K562 (cell line): ENCODE data around the gene TMEM107. TPM values are rescaled to one million over a fixed set of nuclear protein-coding genes. Genes with fewer than 3 reads are reported as not detected.
A peak's percentile ranks its signal among the peaks of the same experiment; 100 is the strongest.

Source experiments
- ARHGAP35 ChIP-seq: fragments of 450-650 bp; IDR thresholded peaks from 2 replicates; pipeline ENCODE4 v1.6.1; 2018; ENCODE audit not compliant: partially characterized antibody
- BRD4 ChIP-seq: fragments of 200-600 bp; sonication (generic); IDR thresholded peaks from 2 replicates; pipeline ENCODE4 v1.6.1; 2017; ENCODE audit warnings: inconsistent platforms
- CREM ChIP-seq: IDR thresholded peaks from 2 replicates; pipeline ENCODE4 v1.6.1; 2014; ENCODE audit warnings: antibody characterized with exemption, low read depth
- E2F3 ChIP-seq: fragments of 250-450 bp; sonication (Bioruptor Pico); IDR thresholded peaks from 2 replicates; pipeline ENCODE4 v1.4.0; 2020; ENCODE audit warnings: mild to moderate bottlenecking
- ETV1 ChIP-seq: fragments of 450-650 bp; conservative IDR thresholded peaks from 2 replicates; pipeline ENCODE4 v1.6.1; 2016; ENCODE audit warnings: missing genetic modification characterization, control low read depth, low read depth, missing compliant biosample characterization
- ETV6 ChIP-seq, 3 experiments: fragments of 150-350 bp in 1 of 3; sonication (generic) in 1 of 3; formaldehyde crosslinking in 1 of 3; IDR thresholded peaks; 2 replicates each; pipeline versions ENCODE4 v1.6.1 to v1.8.0; 2014 to 2022; ENCODE audit warnings: borderline replicate concordance in 2 of 3, low read depth in 2 of 3, antibody characterized with exemption in 1 of 3, low read length in 1 of 3, mild to moderate bottlenecking in 1 of 3, missing genetic modification reagents in 1 of 3
- GATA2 ChIP-seq: sonication (generic); formaldehyde crosslinking; IDR thresholded peaks from 2 replicates; pipeline ENCODE4 v1.4.0; 2020; ENCODE audit warnings: mild to moderate bottlenecking, missing genetic modification reagents
- HDGF ChIP-seq: fragments of 450-650 bp; IDR thresholded peaks from 2 replicates; pipeline ENCODE4 v1.6.1; 2016
- KDM1A ChIP-seq, 2 experiments: fragments of 450-650 bp; IDR thresholded peaks; 2 replicates each; pipeline ENCODE4 v1.6.1; 2016; ENCODE audit warnings: mild to moderate bottlenecking in 2 of 2
- NFIX ChIP-seq: fragments of 250-450 bp; sonication (Bioruptor Pico); IDR thresholded peaks from 2 replicates; pipeline ENCODE4 v1.4.0; 2020; ENCODE audit warnings: low read depth, mild to moderate bottlenecking, moderate library complexity
- NFRKB ChIP-seq: fragments of 450-650 bp; IDR thresholded peaks from 2 replicates; pipeline ENCODE4 v1.6.1; 2016; ENCODE audit warnings: low read depth
- NR4A1 ChIP-seq, 2 experiments: fragments of 250-450 bp in 1 of 2; fragments of 450-650 bp in 1 of 2; sonication (Bioruptor Pico) in 1 of 2; IDR thresholded peaks; 2 replicates each; pipeline versions ENCODE4 v1.4.0 to v1.6.1; 2016 to 2020; ENCODE audit warnings: mild to moderate bottlenecking in 2 of 2, missing compliant biosample characterization in 1 of 2, missing genetic modification characterization in 1 of 2, moderate library complexity in 1 of 2
- RBM39 ChIP-seq: fragments of 200-400 bp; formaldehyde crosslinking; optimal IDR thresholded peaks from 2 replicates; pipeline ENCODE3; 2018; ENCODE audit warnings: low read depth, low read length
- RUNX1 ChIP-seq: sonication (generic); IDR thresholded peaks from 2 replicates; pipeline ENCODE4 v1.6.1; 2016; ENCODE audit warnings: antibody characterized with exemption, low read depth
- SREBF1 ChIP-seq: fragments of 150-350 bp; IDR thresholded peaks from 2 replicates; pipeline ENCODE4 v1.6.1; 2014; ENCODE audit warnings: antibody characterized with exemption, low read depth, low read length, borderline replicate concordance
- ZNF143 ChIP-seq: sonication (generic); formaldehyde crosslinking; IDR thresholded peaks from 2 replicates; pipeline ENCODE4 v1.9.0; 2022; ENCODE audit warnings: mild to moderate bottlenecking, missing genetic modification reagents
- ZNF165 ChIP-seq: fragments of 250-450 bp; sonication (Bioruptor Pico); IDR thresholded peaks from 2 replicates; pipeline ENCODE4 v1.4.0; 2020; ENCODE audit warnings: borderline replicate concordance
- ZNF224 ChIP-seq: sonication (generic); formaldehyde crosslinking; IDR thresholded peaks from 2 replicates; pipeline ENCODE4 v1.8.0; 2022; ENCODE audit warnings: mild to moderate bottlenecking, missing genetic modification reagents
- ZNF274 ChIP-seq: IDR thresholded peaks from 2 replicates; pipeline ENCODE4 v1.6.1; 2011; ENCODE audit warnings: low read depth, mild to moderate bottlenecking, low read length, moderate library complexity, borderline replicate concordance
- ZNF324 ChIP-seq: fragments of 250-450 bp; sonication (Bioruptor Pico); IDR thresholded peaks from 2 replicates; pipeline ENCODE4 v1.4.0; 2020; ENCODE audit warnings: mild to moderate bottlenecking
- ZNF431 ChIP-seq: sonication (generic); formaldehyde crosslinking; IDR thresholded peaks from 2 replicates; pipeline ENCODE4 v1.8.0; 2022; ENCODE audit warnings: mild to moderate bottlenecking, missing genetic modification reagents
- polyA plus RNA-seq, 8 experiments: library from polyadenylated mRNA; depleted of rRNA in 4 of 8; stranded (reverse) in 5 of 8; unstranded in 3 of 8; fragments of >200 nt; fragmentation: Nextera tagmentation in 2 of 8; fragmentation: Illumina TruSeq in 1 of 8; extraction: Ambion mirVana in 2 of 8; extraction: Trizol in 1 of 8; gene quantifications; 2 replicates each; pipeline versions ENCODE4 v1.2.1 to v1.2.3, GENCODE V29; 2011 to 2014; ENCODE audit warnings: inconsistent platforms in 1 of 8, missing spikeins in 1 of 8
- total RNA-seq, 7 experiments: library from RNA; depleted of rRNA in 6 of 7; stranded (reverse); fragments of >200 nt in 6 of 7; fragmentation: Illumina TruSeq in 2 of 7; extraction: Trizol in 2 of 7; gene quantifications; 2 replicates each; pipeline versions ENCODE4 v1.2.1 to v1.2.3, GENCODE V29; 2011 to 2021; ENCODE audit warnings: low replicate concordance in 1 of 7
- TF ChIP-seq, protein P1 (sequence below): fragments of 450-650 bp; IDR thresholded peaks from 2 replicates; pipeline ENCODE4 v1.6.1; 2016; ENCODE audit warnings: low read depth

The TMEM107 gene
- total and polyA plus RNA-seq, 9 of the 15 experiments (the other 6 are each of a cell fraction or from before 2014, with no cell fraction given) = 7.1 to 26.2 (median 16.9) TPM

DNA sequence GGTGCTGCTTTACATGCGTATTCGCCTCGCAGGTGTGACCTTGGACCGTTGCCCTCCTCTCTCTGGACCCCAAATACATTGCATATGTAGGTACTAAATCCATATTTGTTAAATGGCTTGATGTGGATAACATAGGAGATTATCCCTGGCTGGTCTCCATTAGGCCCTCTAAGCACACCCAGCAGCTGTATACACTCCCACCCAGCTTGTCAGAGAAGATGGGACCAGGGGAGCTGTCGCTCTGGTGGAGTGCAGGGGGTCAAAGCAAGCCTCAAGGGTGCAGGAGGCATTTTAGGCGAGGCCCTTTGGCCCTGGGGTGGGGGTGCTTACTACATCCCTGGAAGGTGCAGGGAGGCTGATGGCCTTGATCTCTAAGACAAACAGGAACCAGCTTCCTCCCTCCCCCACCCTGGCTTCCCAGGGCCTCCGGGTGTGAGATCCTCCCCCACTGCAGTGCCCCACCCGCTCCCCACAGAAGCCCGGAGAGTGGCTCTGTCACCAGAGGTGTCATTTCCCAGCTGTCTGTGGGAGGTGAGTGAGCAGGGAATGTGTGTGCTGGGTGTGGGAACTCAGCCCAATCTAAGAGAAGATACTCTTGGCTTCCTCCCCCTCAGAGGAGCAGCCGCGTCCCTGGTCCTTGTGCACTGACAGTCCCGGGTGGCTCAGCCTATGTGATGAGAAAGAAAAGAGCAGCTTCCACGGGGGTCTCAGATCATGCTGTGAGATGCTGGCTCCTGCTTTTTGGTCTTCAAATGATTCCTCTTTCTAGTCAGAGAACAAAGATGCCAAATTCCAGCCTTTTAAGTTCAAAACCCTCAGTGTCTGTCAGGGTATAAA lies 12.0 kb downstream of the TMEM107 start (continued):
- TF ChIP-seq ETV6 (IDR thresholded peaks at IDR 0.05; ENCODE audit: borderline replicate concordance in 1 of 2, low read depth in 2 of 2, low read length in 1 of 2) (no peak), ETV6 (CRISPR knock-in tag; IDR thresholded peaks at IDR 0.05; ENCODE audit: borderline replicate concordance) (no peak), RUNX1 (no peak), ZNF431 (CRISPR knock-in tag) (no peak), SREBF1 (no peak), KDM1A (IDR thresholded peaks at IDR 0.05) (peak in 1 of 2 experiments; percentile 27; a peak in 1 of 4 replicates), ZNF165 (CRISPR knock-in tag) (no peak), BRD4 (no peak), ETV1 (tag) (peak; percentile 82), ZNF324 (CRISPR knock-in tag) (no peak), ARHGAP35 (no peak), HDGF (no peak), ZNF143 (CRISPR knock-in tag) (no peak), CREM (peak; percentile 50), RBM39 (no peak), E2F3 (CRISPR knock-in tag) (no peak), ZNF274 (no peak), GATA2 (no peak), NFIX (CRISPR knock-in tag) (no peak), NR4A1 (CRISPR knock-in tag; IDR thresholded peaks at IDR 0.05) (no peak), NR4A1 (tag; IDR thresholded peaks at IDR 0.05) (0 out of 2 replicates have a peak, but pooled peaks have one; percentile 30), NFRKB (no peak), ZNF224 (CRISPR knock-in tag) (no peak)
- TF ChIP-seq, protein P1, sequence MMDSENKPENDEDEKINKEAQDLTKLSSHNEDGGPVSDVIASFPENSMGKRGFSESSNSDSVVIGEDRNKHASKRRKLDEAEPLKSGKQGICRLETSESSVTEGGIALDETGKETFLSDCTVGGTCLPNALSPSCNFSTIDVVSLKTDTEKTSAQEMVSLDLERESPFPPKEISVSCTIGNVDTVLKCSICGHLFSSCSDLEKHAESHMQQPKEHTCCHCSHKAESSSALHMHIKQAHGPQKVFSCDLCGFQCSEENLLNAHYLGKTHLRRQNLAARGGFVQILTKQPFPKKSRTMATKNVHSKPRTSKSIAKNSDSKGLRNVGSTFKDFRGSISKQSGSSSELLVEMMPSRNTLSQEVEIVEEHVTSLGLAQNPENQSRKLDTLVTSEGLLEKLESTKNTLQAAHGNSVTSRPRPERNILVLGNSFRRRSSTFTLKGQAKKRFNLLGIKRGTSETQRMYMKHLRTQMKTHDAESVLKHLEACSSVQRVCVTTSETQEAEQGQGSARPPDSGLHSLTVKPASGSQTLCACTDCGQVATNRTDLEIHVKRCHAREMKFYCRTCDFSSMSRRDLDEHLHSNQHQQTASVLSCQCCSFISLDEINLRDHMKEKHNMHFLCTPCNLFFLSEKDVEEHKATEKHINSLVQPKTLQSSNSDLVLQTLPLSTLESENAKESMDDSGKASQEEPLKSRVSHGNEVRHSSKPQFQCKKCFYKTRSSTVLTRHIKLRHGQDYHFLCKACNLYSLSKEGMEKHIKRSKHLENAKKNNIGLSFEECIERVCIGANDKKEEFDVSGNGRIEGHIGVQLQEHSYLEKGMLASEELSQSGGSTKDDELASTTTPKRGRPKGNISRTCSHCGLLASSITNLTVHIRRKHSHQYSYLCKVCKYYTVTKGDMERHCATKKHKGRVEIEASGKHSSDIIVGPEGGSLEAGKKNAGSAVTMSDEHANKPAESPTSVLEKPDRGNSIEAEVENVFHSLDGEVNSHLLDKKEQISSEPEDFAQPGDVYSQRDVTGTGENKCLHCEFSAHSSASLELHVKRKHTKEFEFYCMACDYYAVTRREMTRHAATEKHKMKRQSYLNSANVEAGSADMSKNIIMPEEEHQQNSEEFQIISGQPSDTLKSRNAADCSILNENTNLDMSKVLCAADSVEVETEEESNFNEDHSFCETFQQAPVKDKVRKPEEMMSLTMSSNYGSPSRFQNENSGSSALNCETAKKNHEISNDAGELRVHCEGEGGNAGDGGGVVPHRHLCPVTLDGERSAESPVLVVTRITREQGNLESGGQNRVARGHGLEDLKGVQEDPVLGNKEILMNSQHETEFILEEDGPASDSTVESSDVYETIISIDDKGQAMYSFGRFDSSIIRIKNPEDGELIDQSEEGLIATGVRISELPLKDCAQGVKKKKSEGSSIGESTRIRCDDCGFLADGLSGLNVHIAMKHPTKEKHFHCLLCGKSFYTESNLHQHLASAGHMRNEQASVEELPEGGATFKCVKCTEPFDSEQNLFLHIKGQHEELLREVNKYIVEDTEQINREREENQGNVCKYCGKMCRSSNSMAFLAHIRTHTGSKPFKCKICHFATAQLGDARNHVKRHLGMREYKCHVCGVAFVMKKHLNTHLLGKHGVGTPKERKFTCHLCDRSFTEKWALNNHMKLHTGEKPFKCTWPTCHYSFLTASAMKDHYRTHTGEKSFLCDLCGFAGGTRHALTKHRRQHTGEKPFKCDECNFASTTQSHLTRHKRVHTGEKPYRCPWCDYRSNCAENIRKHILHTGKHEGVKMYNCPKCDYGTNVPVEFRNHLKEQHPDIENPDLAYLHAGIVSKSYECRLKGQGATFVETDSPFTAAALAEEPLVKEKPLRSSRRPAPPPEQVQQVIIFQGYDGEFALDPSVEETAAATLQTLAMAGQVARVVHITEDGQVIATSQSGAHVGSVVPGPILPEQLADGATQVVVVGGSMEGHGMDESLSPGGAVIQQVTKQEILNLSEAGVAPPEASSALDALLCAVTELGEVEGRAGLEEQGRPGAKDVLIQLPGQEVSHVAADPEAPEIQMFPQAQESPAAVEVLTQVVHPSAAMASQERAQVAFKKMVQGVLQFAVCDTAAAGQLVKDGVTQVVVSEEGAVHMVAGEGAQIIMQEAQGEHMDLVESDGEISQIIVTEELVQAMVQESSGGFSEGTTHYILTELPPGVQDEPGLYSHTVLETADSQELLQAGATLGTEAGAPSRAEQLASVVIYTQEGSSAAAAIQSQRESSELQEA = no peak
